GM19240 (cell line): Measurements from ENCODE around the gene SPRED2.

ENCODE experiments used
- DNase-seq: peaks from one replicate; pipeline ENCODE4 v3.0.0; 2011; ENCODE audit warnings: low spot score; ENCODE audit not compliant: insufficient read length

The SPRED2 gene

GRCh38 chr2:65386989-65387388, 45.4 kb downstream of the SPRED2 start:
- DNase-seq = no peak

GRCh38 chr2:65386344-65386743, 46.1 kb downstream of the SPRED2 start:
- DNase-seq = no peak

GRCh38 chr2:65383541-65384488, 48.6 kb downstream of the SPRED2 start:
- no peak for DNase-seq

- no peak for DNase-seq
Observed at GRCh38 chr2:65382776-65383357, 49.5 kb downstream of the SPRED2 start.

GRCh38 chr2:65382323-65382722, 50.1 kb downstream of the SPRED2 start:
- no peak for DNase-seq

GRCh38 chr2:65381607-65382051, 50.8 kb downstream of the SPRED2 start:
- no peak for DNase-seq

- no peak for DNase-seq
Observed at GRCh38 chr2:65380255-65380654, 52.1 kb downstream of the SPRED2 start.

- no peak for DNase-seq
Observed at GRCh38 chr2:65379721-65380171, 52.7 kb downstream of the SPRED2 start.

- DNase-seq = no peak
Observed at GRCh38 chr2:65379223-65379622, 53.2 kb downstream of the SPRED2 start.

- DNase-seq = no peak
Observed at GRCh38 chr2:65378290-65378689, 54.1 kb downstream of the SPRED2 start.

GRCh38 chr2:65377556-65378192, 54.7 kb downstream of the SPRED2 start:
- DNase-seq = no peak

- no peak for DNase-seq
Observed at GRCh38 chr2:65375723-65376122, 56.7 kb downstream of the SPRED2 start.

- no peak for DNase-seq
Observed at GRCh38 chr2:65374999-65375398, 57.4 kb downstream of the SPRED2 start.

- DNase-seq = no peak
Observed at GRCh38 chr2:65374575-65374974, 57.8 kb downstream of the SPRED2 start.

GRCh38 chr2:65373365-65373918, 59.0 kb downstream of the SPRED2 start:
- DNase-seq = no peak

- DNase-seq = no peak
Observed at GRCh38 chr2:65372619-65373018, 59.8 kb downstream of the SPRED2 start.

GRCh38 chr2:65371074-65371434, 61.3 kb downstream of the SPRED2 start:
- DNase-seq = no peak

- no peak for DNase-seq
Observed at GRCh38 chr2:65370387-65371073, 61.9 kb downstream of the SPRED2 start.

- no peak for DNase-seq
Observed at GRCh38 chr2:65369980-65370379, 62.4 kb downstream of the SPRED2 start.

- no peak for DNase-seq
Observed at GRCh38 chr2:65369574-65369973, 62.8 kb downstream of the SPRED2 start.

GRCh38 chr2:65368468-65368867, 63.9 kb downstream of the SPRED2 start:
- DNase-seq = no peak
